Kidney (tissue), 14 donors: ENCODE results near the gene LPIN1. TPM values are rescaled to one million over a fixed set of nuclear protein-coding genes. Genes with fewer than 3 reads are reported as not detected.

ENCODE experiments used
- DNase-seq, 5 donors: peaks; one replicate each; pipeline ENCODE4 v3.0.0-alpha.2; 2013 to 2020
- FAIRE-seq: peaks from 2 replicates; lab custom pipeline; 2012; peaks lifted over from hg19 to GRCh38; lab: Jason Lieb, UNC
- H3K27ac ChIP-seq, 2 donors: one replicate each; pipeline ENCODE4 v1.7.0; 2013; ENCODE audit warnings: low read depth in 2 of 2, low read length in 2 of 2, inconsistent platforms in 1 of 2
- H3K27me3 ChIP-seq: one replicate; pipeline ENCODE4 v1.7.1; 2013; ENCODE audit warnings: low read length, inconsistent platforms; ENCODE audit not compliant: control insufficient read depth, insufficient read depth
- H3K36me3 ChIP-seq, 3 donors: one replicate each; pipeline versions ENCODE4 v1.7.0 to v1.7.1; 2013; ENCODE audit warnings: low read length in 3 of 3, control low read depth in 1 of 3, inconsistent platforms in 1 of 3; ENCODE audit not compliant: insufficient read depth in 3 of 3, control insufficient read depth in 2 of 3
- H3K4me1 ChIP-seq, 3 donors: one replicate each; pipeline versions ENCODE4 v1.7.0 to v1.7.1; 2013; ENCODE audit warnings: low read length in 3 of 3, inconsistent platforms in 1 of 3, low read depth in 1 of 3; ENCODE audit not compliant: control insufficient read depth in 2 of 3, insufficient read depth in 2 of 3
- H3K4me3 ChIP-seq, 3 donors: one replicate each; pipeline versions ENCODE4 v1.7.0 to v1.8.1; 2013; ENCODE audit warnings: low read length in 3 of 3, control low read depth in 1 of 3, inconsistent platforms in 1 of 3
- H3K9ac ChIP-seq, 3 donors: one replicate each; pipeline versions ENCODE4 v1.7.0 to v1.7.1; 2013; ENCODE audit warnings: low read length in 3 of 3, control low read depth in 1 of 3, inconsistent platforms in 1 of 3
- H3K9me3 ChIP-seq, 3 donors: one replicate each; pipeline versions ENCODE4 v1.7.0 to v1.7.1; 2013; ENCODE audit warnings: low read length in 3 of 3, control low read depth in 1 of 3, inconsistent platforms in 1 of 3; ENCODE audit not compliant: control insufficient read depth in 2 of 3, insufficient read depth in 1 of 3
- intact Hi-C: fragments of 100-400 bp; cut with DNase I; formaldehyde crosslinking; loops from one replicate; pipeline ENCODE4 v1.11.1; 2022
- polyA plus RNA-seq: library from polyadenylated mRNA; stranded (reverse); fragments of 350-450 nt; fragmentation: Illumina TruSeq; extraction: RNeasy Lipid Tissue Mini Kit (QIAGEN cat#74804); gene quantifications from one replicate; pipeline ENCODE4 v1.2.3, GENCODE V29; 2014; ENCODE audit warnings: low read depth, low replicate concordance; ENCODE audit not compliant: insufficient read depth
- total RNA-seq: library from RNA; stranded (reverse); fragmentation: NEBNext Ultra II Directional; extraction: Animal tissue kit (Norgen Biotek cat#: 25700); gene quantifications from one replicate; pipeline ENCODE4 v1.2.1, GENCODE V29; 2021
- TF ChIP-seq, protein P1 (sequence below): IDR thresholded peaks from 3 replicates; pipeline ENCODE4 v1.5.1; 2012; ENCODE audit warnings: mild to moderate bottlenecking, moderate library complexity, borderline replicate concordance; ENCODE audit not compliant: insufficient read depth; ENCODE audit errors: extremely low read depth
- donor health status: control.
- donor health status: control.
- donor health status: control.
- donor health status: control.
- donor health status: control.
- donor health status: DM: yes; HTN: yes; CAD: no.
- donor health status: Normal renal cell carcinoma (clear cell type).

The LPIN1 gene
- total and polyA plus RNA-seq, 2 donors from 2014 or later, result 11.8 to 36.8 TPM

DNA sequence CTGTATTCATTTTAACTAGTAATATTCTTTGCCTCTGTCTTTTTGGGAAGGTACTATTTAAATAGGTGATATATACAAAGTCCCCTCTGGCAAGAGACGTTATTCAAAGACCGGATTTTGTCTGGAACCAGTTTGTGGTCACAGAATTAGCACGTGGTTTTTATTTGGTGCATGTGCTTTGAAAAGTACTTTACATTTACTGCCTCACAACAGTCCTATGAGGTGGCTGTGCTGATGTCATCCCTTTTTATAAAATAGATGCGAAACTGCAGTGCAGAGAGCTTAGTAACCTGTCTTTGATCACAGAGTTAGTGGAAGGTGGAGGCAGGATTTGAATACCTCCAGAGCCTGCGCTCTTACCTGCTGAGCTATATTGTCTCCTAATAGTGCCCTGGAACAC, 4.0 kb downstream of the LPIN1 start:
- no peaks in the 10 kb centered on the region for H3K36me3 ChIP-seq
- FAIRE-seq (no peak), DNase-seq (no peak)
- no peaks in the 10 kb centered on the region for H3K9me3 ChIP-seq
- no peaks in the 10 kb centered on the region for H3K27me3 ChIP-seq
- H3K27ac ChIP-seq, result peak overlapping the region in 1 of 2 donors; percentile 41
- H3K4me3 ChIP-seq, result no peak overlapping the region
- TF ChIP-seq, protein P1, sequence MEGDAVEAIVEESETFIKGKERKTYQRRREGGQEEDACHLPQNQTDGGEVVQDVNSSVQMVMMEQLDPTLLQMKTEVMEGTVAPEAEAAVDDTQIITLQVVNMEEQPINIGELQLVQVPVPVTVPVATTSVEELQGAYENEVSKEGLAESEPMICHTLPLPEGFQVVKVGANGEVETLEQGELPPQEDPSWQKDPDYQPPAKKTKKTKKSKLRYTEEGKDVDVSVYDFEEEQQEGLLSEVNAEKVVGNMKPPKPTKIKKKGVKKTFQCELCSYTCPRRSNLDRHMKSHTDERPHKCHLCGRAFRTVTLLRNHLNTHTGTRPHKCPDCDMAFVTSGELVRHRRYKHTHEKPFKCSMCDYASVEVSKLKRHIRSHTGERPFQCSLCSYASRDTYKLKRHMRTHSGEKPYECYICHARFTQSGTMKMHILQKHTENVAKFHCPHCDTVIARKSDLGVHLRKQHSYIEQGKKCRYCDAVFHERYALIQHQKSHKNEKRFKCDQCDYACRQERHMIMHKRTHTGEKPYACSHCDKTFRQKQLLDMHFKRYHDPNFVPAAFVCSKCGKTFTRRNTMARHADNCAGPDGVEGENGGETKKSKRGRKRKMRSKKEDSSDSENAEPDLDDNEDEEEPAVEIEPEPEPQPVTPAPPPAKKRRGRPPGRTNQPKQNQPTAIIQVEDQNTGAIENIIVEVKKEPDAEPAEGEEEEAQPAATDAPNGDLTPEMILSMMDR, result no peak
- intact Hi-C loops, result no loop called here
- H3K9ac ChIP-seq, result no peak overlapping the region
- H3K4me1 ChIP-seq, result peaks cover 0 to 36% (median 5%) of the 10 kb centered on the region in 3 donors

DNA sequence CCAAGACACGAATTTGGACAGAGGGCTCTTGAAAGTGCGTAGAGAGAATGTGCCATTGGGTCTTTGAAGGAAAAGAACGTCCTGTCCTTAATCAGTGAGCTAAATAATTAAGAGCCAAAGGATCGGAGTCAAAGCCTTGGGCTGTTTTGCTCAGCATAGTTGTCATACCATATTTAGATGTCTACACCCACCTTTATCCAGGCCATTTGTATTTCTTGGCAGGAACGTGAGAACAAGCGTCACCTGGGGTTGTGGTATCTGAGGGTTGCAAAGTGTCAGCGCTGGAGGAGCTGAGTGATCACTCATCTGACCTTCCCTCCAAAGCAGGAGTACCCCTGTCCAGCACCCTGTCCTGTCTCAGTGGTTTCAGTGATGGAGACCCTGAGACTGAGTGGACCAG, 4.5 kb downstream of the LPIN1 start:
- peaks cover 0 to 34% (median 5%) of the 10 kb centered on the region in 3 donors for H3K4me1 ChIP-seq
- H3K4me3 ChIP-seq, result no peak overlapping the region
- no peak overlapping the region for H3K9ac ChIP-seq
- no peak for FAIRE-seq
- TF ChIP-seq, protein P1, result no peak
- intact Hi-C loops, result no loop called here
- H3K36me3 ChIP-seq, result no peaks in the 10 kb centered on the region
- peak in 1 of 5 donors; percentile 2 for DNase-seq
- H3K9me3 ChIP-seq, result no peaks in the 10 kb centered on the region
- H3K27me3 ChIP-seq, result no peaks in the 10 kb centered on the region
- peak overlapping the region in 1 of 2 donors; percentile 30 for H3K27ac ChIP-seq

DNA sequence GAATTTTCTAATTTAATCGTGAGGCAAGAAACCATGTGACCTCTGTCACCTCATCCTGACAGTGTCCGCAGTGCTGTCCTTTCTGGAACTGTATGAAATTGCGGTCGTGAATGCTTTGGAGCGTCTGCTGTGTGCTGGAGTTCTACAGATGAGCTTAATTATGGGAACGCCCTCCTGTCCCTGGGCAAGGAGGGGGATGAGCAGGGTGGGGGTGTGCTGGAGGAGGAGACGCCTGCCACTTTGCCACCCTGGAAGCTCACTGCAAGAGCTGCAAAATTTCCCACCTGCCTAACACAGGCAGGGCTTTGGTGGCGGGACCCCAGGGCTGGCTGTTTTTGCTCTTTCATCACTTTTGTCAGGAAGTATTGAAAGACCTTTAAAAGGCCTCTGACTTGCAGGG, 6.5 kb downstream of the LPIN1 start:
- Histone ChIP-seq H3K4me3 (no peak overlapping the region), H3K27me3 (no peaks in the 10 kb centered on the region), H3K9ac (no peak overlapping the region), H3K36me3 (no peaks in the 10 kb centered on the region), H3K27ac (no peak overlapping the region), H3K4me1 (peaks cover 4 to 25% (median 5%) of the 10 kb centered on the region in 3 donors), H3K9me3 (no peaks in the 10 kb centered on the region)
- intact Hi-C loops, result no loop called here
- DNase-seq (peak in 1 of 5 donors; percentile 4), FAIRE-seq (no peak)
- TF ChIP-seq, protein P1, result no peak

DNA sequence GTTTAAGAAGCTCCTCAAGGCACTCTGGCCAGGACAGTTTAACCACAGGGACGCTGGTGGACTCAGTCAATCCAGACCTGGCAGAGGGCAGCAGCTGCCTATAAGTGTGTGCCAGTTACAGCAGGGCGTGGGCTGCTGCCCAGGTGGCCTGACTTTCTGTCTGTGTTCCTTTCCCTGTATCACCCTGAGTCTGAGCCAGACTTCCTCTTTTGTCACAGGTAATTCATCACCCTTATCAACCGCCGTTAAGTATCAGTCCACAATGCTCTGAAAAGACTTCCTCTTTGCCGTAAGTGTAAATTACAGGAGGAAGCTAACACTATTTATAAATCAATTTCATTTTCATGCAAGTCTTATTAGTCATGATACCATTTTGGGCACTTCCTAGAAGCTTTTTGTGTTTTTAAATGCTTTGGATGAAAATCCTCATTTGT, 7.0 kb downstream of the LPIN1 start:
- Histone ChIP-seq H3K36me3 (no peaks in the 10 kb centered on the region), H3K4me3 (no peak overlapping the region), H3K9me3 (no peaks in the 10 kb centered on the region), H3K9ac (no peak overlapping the region), H3K27ac (peak overlapping the region in 1 of 2 donors; percentile 52), H3K27me3 (no peaks in the 10 kb centered on the region), H3K4me1 (peaks cover 4 to 22% (median 5%) of the 10 kb centered on the region in 3 donors)
- FAIRE-seq, result no peak
- DNase-seq, result peak in 2 of 5 donors; percentile 54 to 68
- TF ChIP-seq, protein P1, result no peak
- intact Hi-C loops, result no loop called here
